ENCODE measurements around the gene RBFA.

DNA sequence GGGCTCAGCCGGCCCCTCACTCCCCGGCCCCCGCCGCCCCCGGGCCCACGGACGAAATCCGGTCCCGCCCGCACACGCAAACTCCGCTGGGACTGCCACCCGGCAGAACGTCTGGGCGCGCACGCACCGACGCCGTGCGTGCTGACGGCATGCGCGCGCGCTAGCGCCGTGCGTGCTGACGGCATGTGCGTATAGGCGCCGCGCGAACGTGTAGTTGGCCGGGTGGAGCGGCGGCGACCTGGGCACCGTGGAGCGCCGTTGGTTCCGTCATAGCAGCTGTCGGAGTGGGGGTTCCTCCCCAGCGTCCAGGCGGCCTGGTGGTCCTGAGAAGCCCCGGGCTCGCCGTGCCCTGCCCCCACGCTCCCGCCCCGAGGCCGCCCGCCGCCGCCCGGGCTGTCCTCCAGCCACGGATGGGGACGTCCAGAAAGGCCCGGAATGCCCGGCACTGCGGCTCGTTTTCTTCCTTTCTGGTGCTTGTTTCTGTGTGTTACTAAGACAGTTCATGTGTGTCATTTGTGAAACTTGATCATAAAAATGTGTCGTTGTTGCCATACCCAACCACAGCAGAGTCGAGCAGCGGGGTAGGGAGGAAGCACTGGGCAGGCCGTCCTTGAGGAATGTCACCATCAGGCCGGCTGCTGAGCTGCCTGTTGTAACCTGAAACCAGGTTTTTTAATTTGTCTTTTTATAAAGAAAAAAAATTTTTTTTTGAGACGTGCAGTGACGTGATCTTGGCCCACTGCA lies 45.6 kb upstream of the RBFA start, which contains the start of gene TXNL4A:
- TF ChIP-seq POLR2A (IDR thresholded peaks at IDR 0.05; ENCODE audit: low read length) (peak; percentile 93), GATA1 (IDR thresholded peaks at IDR 0.05; ENCODE audit: low read depth, low read length) (no peak)

Measured in erythroblast (primary cell).